Tibial artery (tissue), 4 donors: ENCODE measurements around the gene ITGA4.

Experiments
- DNase-seq, 2 donors: peaks; one replicate each; pipeline ENCODE4 v3.0.0-alpha.2; 2019
- H3K27ac ChIP-seq, 2 donors: fragments of 200-600 bp; sonication (generic) in 1 of 2; 1 replicate in 1 of 2; 2 replicates in 1 of 2; pipeline ENCODE4 v1.5.1; 2018 to 2019; ENCODE audit warnings: mild to moderate bottlenecking in 1 of 2
- H3K27me3 ChIP-seq, 2 donors: fragments of 200-600 bp; sonication (generic) in 1 of 2; one replicate each; pipeline versions ENCODE4 v1.5.1 to v1.6.0; 2016 to 2019
- H3K36me3 ChIP-seq, 3 donors: fragments of 200-600 bp; sonication (generic) in 2 of 3; one replicate each; pipeline ENCODE4 v1.5.1; 2016 to 2019; ENCODE audit warnings: mild to moderate bottlenecking in 2 of 3
- H3K4me1 ChIP-seq, 4 donors: fragments of 200-600 bp; sonication (generic) in 2 of 4; 1 replicate in 3 of 4; 2 replicates in 1 of 4; pipeline ENCODE4 v1.5.1; 2016 to 2019
- H3K4me3 ChIP-seq, 2 donors: fragments of 200-600 bp; sonication (generic) in 1 of 2; 1 replicate in 1 of 2; 2 replicates in 1 of 2; pipeline ENCODE4 v1.5.1; 2018 to 2019; ENCODE audit warnings: mild to moderate bottlenecking in 2 of 2
- H3K9me3 ChIP-seq, 3 donors: fragments of 200-600 bp; sonication (generic) in 1 of 3; one replicate each; pipeline ENCODE4 v1.5.1; 2016 to 2019
- CTCF ChIP-seq, 2 experiments: fragments of 200-600 bp in 1 of 2; fragments of 450-650 bp in 1 of 2; IDR thresholded peaks; one replicate each; pipeline ENCODE4 v1.5.1; 2017 to 2019; ENCODE audit warnings: antibody characterized with exemption in 2 of 2, mild to moderate bottlenecking in 1 of 2, moderate library complexity in 1 of 2
- intact Hi-C: fragments of 100-400 bp; cut with DNase I; formaldehyde crosslinking; loops from one replicate; pipeline ENCODE4 v1.15.0; 2023; ENCODE audit warnings: low total_unique reads

ITGA4 gene

GRCh38 chr2:181570833-181571661, 113.9 kb downstream of the ITGA4 start:
- no peak overlapping the region for H3K27ac ChIP-seq
- H3K27me3 ChIP-seq: no peaks in the 10 kb centered on the region
- intact Hi-C loops: loop anchor here (2.0 kb wide), 1 partner anchor 14 kb away; no protein-coding TSS in a partner anchor
- no peaks in the 10 kb centered on the region for H3K36me3 ChIP-seq
- H3K4me1 ChIP-seq: no peaks in the 10 kb centered on the region
- no peak overlapping the region for H3K4me3 ChIP-seq
- no peaks in the 10 kb centered on the region for H3K9me3 ChIP-seq
- DNase-seq: no peak
- TF ChIP-seq CTCF (IDR thresholded peaks at IDR 0.05): no peak

GRCh38 chr2:181573140-181573736, 116.1 kb downstream of the ITGA4 start:
- Histone ChIP-seq H3K27ac (no peak overlapping the region), H3K4me3 (no peak overlapping the region), H3K9me3 (no peaks in the 10 kb centered on the region), H3K27me3 (no peaks in the 10 kb centered on the region), H3K36me3 (no peaks in the 10 kb centered on the region), H3K4me1 (no peaks in the 10 kb centered on the region)
- intact Hi-C loops: no loop called here
- DNase-seq: no peak
- TF ChIP-seq CTCF (IDR thresholded peaks at IDR 0.05): peak; percentile 5 to 15

GRCh38 chr2:181574321-181574720, 117.1 kb downstream of the ITGA4 start:
- no peaks in the 10 kb centered on the region for H3K27me3 ChIP-seq
- no peak for DNase-seq
- no peaks in the 10 kb centered on the region for H3K4me1 ChIP-seq
- no peak overlapping the region for H3K27ac ChIP-seq
- H3K36me3 ChIP-seq: no peaks in the 10 kb centered on the region
- no peak for TF ChIP-seq CTCF (IDR thresholded peaks at IDR 0.05)
- H3K9me3 ChIP-seq: no peaks in the 10 kb centered on the region
- H3K4me3 ChIP-seq: no peak overlapping the region
- intact Hi-C loops: no loop called here

GRCh38 chr2:181575024-181575649, 118.0 kb downstream of the ITGA4 start:
- DNase-seq: no peak
- intact Hi-C loops: no loop called here
- Histone ChIP-seq H3K9me3 (no peaks in the 10 kb centered on the region), H3K27ac (no peak overlapping the region), H3K36me3 (no peaks in the 10 kb centered on the region), H3K4me3 (no peak overlapping the region), H3K27me3 (no peaks in the 10 kb centered on the region), H3K4me1 (no peaks in the 10 kb centered on the region)
- TF ChIP-seq CTCF (IDR thresholded peaks at IDR 0.05): no peak

- intact Hi-C loops: no loop called here
- DNase-seq: no peak
These were observed 118.5 kb downstream of the ITGA4 start for GRCh38 chr2:181575650-181576025.

More at GRCh38 chr2:181575650-181576025, 118.5 kb downstream of the ITGA4 start:
- TF ChIP-seq CTCF (IDR thresholded peaks at IDR 0.05): no peak
- no peaks in the 10 kb centered on the region for H3K36me3 ChIP-seq
- no peaks in the 10 kb centered on the region for H3K27me3 ChIP-seq
- no peak overlapping the region for H3K27ac ChIP-seq
- no peaks in the 10 kb centered on the region for H3K4me1 ChIP-seq
- H3K4me3 ChIP-seq: no peak overlapping the region
- H3K9me3 ChIP-seq: no peaks in the 10 kb centered on the region
